ENCODE results near the gene SMIM7. TPM values are rescaled to one million over a fixed set of nuclear protein-coding genes. Genes with fewer than 3 reads are reported as not detected.
A peak's percentile ranks its signal among the peaks of the same experiment; 100 is the strongest.

Gene SMIM7
- total RNA-seq, 2 experiments from 2014 or later: 44.3 to 47.4 TPM

- Histone ChIP-seq H3K4me3 (ENCODE audit: low read length) (peak overlapping the region; percentile 86), H3K4me1 (ENCODE audit: insufficient read depth, low read length) (peaks cover 56% of the 10 kb centered on the region), H3K27ac (ENCODE audit: low read depth in 1 of 2, low read length in 2 of 2) (peak overlapping the region; percentile 30 to 52), H3K27me3 (ENCODE audit: control insufficient read depth in 1 of 2, insufficient read depth in 2 of 2, low read length in 2 of 2) (no peaks in the 10 kb centered on the region), H3K36me3 (ENCODE audit: insufficient read depth, low read length) (peaks cover 39% of the 10 kb centered on the region), H3K9me3 (ENCODE audit: control insufficient read depth in 1 of 2, insufficient read depth in 1 of 2, low read length in 2 of 2) (no peaks in the 10 kb centered on the region)
- Mint-ChIP-seq H3K27me3 (no peaks in the 10 kb centered on the region), H3K36me3 (ENCODE audit: low read depth) (peaks cover 64% of the 10 kb centered on the region), H3K27ac (peak overlapping the region; percentile 83), H3K4me3 (peak overlapping the region; percentile 95), H3K9me3 (no peaks in the 10 kb centered on the region), H3K4me1 (ENCODE audit: low read depth) (peaks cover 63% of the 10 kb centered on the region)
- ChIA-PET CTCF (no interaction called here), POLR2A (interaction anchor here (0.6 to 3.9 kb wide), 9 partner anchors 13 to 84 kb away, joined by 3 to 32 read pairs (median 12); partner anchors contain the start of genes SLC35E1, SMIM7 and TMEM38A)
- peak in 4 of 14 experiments; percentile 3 to 43 (median 12) for DNase-seq
- no peak for ATAC-seq (ENCODE audit: poor library complexity)
- TF ChIP-seq CTCF (IDR thresholded peaks at IDR 0.05): no peak
- intact Hi-C loops (cut with DNase I, micrococcal nuclease): no loop called here
Observed at GRCh38 chr19:16626796-16627192, 33.1 kb downstream of the SMIM7 start.

DNA sequence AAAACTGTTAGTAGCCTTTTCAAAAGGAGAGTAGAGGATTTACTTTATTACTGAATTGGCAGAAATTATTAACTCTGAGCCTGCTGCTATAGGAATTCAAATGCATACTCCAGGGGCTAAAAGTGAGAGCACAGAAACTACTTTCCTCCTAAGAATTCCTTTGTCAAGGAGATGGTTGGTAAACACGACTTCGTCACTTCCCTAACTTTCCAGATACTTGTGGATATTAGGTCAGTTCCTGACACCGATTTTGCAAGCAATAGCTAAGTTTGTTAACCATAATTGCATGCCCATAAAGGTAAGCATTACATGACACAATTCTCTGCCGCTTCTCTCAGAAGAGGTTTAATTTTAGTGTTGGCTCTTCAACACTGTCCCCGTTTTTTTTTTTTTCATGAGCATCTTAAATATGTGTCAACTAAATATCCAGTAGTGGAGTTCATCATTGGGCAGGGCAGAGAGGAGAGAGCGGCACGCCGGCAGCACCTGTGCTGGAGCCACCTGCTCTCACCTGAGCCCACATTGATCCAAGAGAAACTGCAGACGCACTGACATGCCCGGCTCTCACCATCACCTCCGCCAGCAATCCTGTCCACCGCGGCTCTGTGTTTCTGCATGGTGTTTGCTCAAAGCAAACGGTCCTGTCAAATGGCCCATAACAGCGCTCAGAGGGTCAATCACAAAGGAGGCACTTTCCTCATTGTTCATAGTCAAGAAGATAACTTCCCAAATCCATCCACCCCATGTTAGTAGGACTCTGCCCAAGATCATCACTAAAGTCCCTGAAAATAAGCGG lies 34.6 kb downstream of the SMIM7 start:
- H3K36me3 Mint-ChIP-seq (ENCODE audit: low read depth): peaks cover 56% of the 10 kb centered on the region
- Histone ChIP-seq H3K27ac (ENCODE audit: low read depth in 1 of 2, low read length in 2 of 2) (no peak overlapping the region), H3K4me1 (ENCODE audit: insufficient read depth, low read length) (peaks cover 61% of the 10 kb centered on the region), H3K36me3 (ENCODE audit: insufficient read depth, low read length) (peaks cover 34% of the 10 kb centered on the region), H3K9me3 (ENCODE audit: control insufficient read depth in 1 of 2, insufficient read depth in 1 of 2, low read length in 2 of 2) (no peaks in the 10 kb centered on the region), H3K4me3 (ENCODE audit: low read length) (no peak overlapping the region), H3K27me3 (ENCODE audit: control insufficient read depth in 1 of 2, insufficient read depth in 2 of 2, low read length in 2 of 2) (no peaks in the 10 kb centered on the region)
- H3K27ac Mint-ChIP-seq: peak overlapping the region; percentile 83
- H3K9me3 Mint-ChIP-seq: no peaks in the 10 kb centered on the region
- DNase-seq (no peak), ATAC-seq (ENCODE audit: poor library complexity) (no peak)
- TF ChIP-seq CTCF (IDR thresholded peaks at IDR 0.05): no peak
- no peaks in the 10 kb centered on the region for H3K27me3 Mint-ChIP-seq
- ChIA-PET CTCF (no interaction called here), POLR2A (interaction anchor here (1.5 kb wide), 2 partner anchors 38 to 53 kb away, joined by 3 to 4 read pairs; partner anchors contain the start of gene SLC35E1)
- H3K4me1 Mint-ChIP-seq (ENCODE audit: low read depth): peaks cover 74% of the 10 kb centered on the region
- intact Hi-C loops (cut with DNase I, micrococcal nuclease): loop anchor here in 1 of 2 experiments (1.0 kb wide), 1 partner anchor 37 kb away; no protein-coding TSS in a partner anchor
- peak overlapping the region; percentile 95 for H3K4me3 Mint-ChIP-seq

DNA sequence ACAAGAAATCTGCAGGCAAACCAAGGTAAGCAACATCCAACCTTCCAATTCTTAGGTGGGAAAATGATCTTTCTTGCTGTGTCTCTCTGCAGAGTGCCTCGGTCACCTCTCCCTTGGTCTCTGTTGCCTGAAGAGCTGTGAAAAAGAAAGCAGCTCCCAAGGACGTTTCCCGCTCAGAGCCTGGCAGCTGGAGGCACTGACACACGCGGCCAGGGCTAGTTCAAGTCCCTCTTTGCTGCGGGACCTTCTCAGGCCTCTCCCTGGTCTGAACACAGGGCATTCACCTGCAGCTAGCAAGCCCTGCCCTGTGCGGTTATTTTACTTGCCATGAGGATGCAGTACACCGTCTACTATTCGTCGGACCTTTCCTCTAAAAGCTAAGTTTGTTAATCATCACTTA lies 35.7 kb downstream of the SMIM7 start:
- no peak for ATAC-seq (ENCODE audit: poor library complexity)
- Mint-ChIP-seq H3K4me3 (peak overlapping the region; percentile 95), H3K4me1 (ENCODE audit: low read depth) (peaks cover 82% of the 10 kb centered on the region), H3K36me3 (ENCODE audit: low read depth) (peaks cover 53% of the 10 kb centered on the region), H3K9me3 (no peaks in the 10 kb centered on the region), H3K27ac (no peak overlapping the region), H3K27me3 (no peaks in the 10 kb centered on the region)
- no peak overlapping the region for H3K27ac ChIP-seq (ENCODE audit: low read depth in 1 of 2, low read length in 2 of 2)
- no peaks in the 10 kb centered on the region for H3K27me3 ChIP-seq (ENCODE audit: control insufficient read depth in 1 of 2, insufficient read depth in 2 of 2, low read length in 2 of 2)
- peaks cover 34% of the 10 kb centered on the region for H3K36me3 ChIP-seq (ENCODE audit: insufficient read depth, low read length)
- no peak for TF ChIP-seq CTCF (IDR thresholded peaks at IDR 0.05)
- ChIA-PET CTCF (interaction anchor here (0.8 kb wide), 1 partner anchor 40 kb away, joined by 3 read pairs; no protein-coding TSS in a partner anchor), POLR2A (interaction anchor here (1.5 kb wide), 2 partner anchors 37 to 52 kb away, joined by 3 to 4 read pairs; partner anchors contain the start of gene SLC35E1)
- no peak overlapping the region for H3K4me3 ChIP-seq (ENCODE audit: low read length)
- no peak for DNase-seq
- H3K4me1 ChIP-seq (ENCODE audit: insufficient read depth, low read length): peaks cover 64% of the 10 kb centered on the region
- intact Hi-C loops (cut with DNase I, micrococcal nuclease): no loop called here
- H3K9me3 ChIP-seq (ENCODE audit: control insufficient read depth in 1 of 2, insufficient read depth in 1 of 2, low read length in 2 of 2): no peaks in the 10 kb centered on the region
